AG08396 (cell line): ENCODE results near the gene FSHR.

Experiments
- DNase-seq: peaks from one replicate; pipeline ENCODE4 v3.0.0; 2012; ENCODE audit warnings: low spot score, mixed read lengths

Gene FSHR

DNA sequence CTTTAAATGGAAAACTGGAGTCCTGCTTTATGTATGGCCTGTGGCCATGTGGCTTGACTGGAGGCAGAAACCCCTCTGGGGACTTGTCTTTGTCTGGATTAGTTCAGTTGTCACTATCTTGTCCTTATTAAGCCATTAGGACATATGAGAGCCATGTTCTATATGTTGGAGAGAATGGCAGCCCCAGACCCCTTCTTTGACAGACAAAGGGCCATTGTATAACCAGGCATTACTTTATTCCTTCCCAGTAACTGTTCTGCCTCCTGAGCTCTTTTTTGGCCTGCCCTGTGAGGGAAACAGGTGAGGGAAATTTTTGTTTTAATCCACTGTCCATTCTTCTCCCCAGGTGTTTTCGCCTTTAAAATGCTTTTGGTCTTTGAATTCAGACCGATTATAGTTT is 43.3 kb downstream of the FSHR start:
- no peak for DNase-seq

DNA sequence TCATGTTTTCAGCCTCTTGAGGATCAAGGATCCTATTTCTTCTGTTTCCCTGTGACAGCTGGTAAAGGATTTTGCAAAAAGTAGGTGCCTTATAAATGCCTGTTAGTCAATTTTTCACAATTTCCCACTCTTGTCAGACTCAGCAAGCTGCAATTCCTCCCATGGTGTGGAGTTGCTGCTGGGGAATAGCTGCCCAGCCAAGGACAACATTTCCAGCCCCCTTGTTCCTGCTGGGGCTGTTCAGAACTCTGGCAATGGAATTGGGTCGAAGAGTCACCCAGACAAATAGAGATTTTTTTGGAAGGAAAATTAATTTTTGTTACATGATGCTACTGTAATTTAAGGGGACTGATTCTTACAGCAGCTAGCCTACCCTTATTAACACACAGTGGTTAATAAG is 43.7 kb downstream of the FSHR start:
- no peak for DNase-seq

DNA sequence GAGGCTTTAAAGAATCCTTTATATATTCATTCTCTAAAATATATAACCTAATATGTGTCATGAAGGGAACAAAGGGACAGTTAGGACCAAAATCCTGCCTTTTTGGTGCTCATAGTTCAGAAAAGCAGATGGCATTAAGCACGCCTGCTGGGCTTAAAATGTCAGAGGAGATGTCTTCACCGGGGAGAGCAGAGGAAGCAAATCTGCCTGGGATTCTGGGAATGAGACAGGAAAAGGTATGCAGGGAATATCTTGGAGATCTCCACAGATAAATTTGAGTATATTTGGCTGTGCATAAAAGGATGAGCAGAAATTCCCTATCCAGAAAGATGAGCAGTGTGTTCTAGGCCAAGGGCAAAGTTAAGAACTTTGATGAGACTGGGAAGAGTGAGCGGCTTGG is 45.5 kb downstream of the FSHR start:
- no peak for DNase-seq

DNA sequence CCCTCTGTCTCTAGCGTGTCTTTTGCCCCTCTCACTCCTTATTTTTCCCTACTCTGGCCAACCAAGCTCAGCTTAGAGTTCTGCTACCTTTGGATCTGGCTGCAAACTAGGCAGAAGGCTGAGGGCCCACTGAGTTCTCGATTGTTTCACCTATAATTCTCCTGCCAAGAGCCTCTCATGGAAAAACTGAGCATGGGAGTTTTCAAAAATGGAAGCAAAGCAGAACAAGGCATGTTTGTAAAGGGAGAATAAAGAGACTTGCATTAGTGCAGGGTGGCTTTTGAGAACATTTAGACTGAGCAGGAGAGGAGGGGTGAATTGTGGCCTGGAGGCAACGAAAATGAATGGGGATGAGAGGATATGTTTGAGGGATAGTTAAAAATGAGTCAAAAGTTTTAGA is 45.9 kb downstream of the FSHR start:
- no peak for DNase-seq

DNA sequence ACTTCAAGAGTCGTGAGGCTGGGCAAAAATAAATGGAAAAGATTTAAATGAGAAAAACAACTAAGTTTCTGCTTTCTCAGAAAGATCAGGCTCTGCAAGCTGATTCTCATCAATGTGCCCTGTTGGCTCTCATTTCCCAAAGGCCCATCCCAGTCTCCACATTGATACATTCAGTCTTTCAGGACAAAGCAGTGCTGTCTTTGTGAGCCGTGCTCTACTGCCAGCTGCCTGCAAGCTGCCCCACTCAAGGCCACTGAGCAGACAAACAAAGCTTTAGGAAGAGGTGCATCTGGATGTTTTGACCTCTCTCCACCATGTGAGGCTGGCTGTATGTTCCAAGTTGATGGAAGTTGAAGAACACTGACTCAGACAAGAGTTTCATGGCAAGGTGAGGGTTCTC is 48.8 kb downstream of the FSHR start:
- DNase-seq = no peak

DNA sequence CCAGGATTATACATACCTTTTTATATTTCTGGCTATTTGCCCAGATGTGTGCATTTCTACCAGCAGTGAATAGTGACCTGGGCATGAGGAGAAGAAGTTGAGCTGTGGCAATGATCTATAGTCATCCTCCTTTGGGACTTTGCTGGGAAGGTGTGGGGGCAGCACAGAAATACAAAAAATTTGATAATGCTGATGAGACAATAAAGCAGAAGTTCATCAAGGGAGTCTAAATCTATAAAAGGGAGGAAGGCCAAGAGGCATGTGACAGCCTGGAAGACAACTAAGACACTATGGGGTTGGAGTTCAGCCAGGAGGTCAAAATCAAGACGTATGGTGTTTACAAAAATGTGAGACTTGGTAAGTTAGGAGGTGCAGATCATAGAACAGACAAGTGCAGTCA is 52.2 kb downstream of the FSHR start:
- DNase-seq = no peak

DNA sequence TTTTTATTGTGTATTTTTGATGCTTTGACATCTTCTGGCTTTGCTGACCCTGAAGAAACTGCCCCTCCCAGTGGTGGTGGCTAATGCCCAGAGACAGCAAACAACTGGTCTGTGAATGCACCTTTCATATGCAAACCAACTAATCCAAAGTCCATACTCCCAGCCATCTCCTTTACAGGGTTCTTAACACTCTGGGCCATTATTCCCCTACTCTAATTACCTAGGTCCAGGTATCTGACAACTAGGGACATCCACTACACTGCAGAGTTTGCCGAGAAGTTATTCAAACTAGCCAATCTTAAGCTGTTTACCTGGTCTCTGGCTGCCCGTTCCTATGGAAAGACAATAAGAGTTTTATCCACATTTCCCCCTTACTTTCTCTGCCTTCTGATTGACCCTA is 73.6 kb downstream of the FSHR start:
- DNase-seq = no peak

DNA sequence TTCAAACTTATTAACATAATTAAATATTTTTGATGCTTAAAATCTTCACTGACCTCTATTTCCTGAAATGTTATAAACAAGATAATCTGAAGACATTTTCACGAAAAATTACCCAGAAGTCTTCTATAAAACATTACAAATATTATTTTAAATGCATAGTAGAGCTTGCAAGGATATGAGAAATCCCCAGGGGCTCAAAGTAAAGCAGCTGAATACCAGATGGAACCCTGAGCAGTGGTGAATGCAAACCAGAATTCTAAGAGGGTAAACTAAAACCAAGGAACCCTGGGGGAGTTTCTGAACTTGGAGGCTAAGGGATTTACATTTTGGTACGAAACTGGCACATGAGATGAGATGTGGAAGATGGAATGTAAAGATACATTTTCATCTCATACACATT is 83.6 kb downstream of the FSHR start:
- no peak for DNase-seq

DNA sequence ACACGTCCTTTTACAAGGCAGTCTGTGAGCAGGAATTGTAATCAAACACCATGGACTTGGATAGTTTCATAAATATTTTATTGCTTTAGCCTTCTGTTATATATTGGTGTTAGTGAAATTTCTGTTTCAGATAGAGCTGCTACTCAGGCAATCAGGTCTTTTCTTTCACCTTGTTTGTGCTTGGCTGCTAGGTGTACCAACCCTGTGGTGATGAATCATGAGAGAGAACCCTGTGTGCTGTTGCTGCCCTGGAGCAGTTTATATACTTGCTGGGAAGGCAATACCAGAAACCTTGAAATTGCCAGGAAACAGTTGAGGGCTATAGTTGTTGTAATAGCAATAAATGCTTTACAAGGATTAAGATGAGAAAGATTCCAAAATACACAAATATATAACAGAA is 84.5 kb downstream of the FSHR start:
- DNase-seq = no peak

DNA sequence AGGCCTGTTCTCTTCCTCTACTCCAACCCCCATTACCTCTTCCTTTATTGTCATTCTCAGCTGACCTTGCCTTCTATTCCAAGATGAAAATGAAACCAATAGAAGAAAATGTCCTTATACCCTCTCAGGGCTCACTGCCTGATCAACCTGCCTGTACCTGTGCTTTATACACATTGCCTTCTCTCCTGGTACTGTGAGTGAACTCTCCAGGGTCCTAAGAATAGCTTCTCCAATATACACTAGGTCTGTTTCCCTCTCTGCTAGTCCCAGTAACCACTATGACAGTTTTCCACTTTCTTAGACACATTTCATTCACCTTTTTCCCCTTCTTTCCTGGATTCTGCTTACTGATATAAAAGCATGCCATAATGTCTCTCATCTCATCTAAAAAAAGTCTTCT is 85.7 kb downstream of the FSHR start:
- no peak for DNase-seq

DNA sequence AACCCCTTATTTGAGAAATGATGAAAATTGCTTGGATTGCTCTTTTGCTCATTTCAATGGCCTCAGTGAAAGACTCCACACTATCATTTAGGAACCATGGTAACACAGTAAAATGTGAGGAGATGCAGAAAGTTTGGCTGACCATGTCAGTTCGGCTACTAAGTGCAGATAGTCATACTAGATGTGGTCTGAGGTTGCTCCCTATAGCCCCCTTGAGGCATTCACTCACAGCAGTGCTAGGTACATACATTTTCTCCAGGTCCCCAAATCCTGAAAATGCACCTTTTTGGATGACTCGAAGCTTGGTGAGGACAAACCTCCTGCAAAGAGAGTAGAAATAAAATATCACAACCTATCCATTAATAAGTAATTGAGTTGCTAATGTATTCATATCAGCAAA is 86.3 kb downstream of the FSHR start:
- DNase-seq = no peak

DNA sequence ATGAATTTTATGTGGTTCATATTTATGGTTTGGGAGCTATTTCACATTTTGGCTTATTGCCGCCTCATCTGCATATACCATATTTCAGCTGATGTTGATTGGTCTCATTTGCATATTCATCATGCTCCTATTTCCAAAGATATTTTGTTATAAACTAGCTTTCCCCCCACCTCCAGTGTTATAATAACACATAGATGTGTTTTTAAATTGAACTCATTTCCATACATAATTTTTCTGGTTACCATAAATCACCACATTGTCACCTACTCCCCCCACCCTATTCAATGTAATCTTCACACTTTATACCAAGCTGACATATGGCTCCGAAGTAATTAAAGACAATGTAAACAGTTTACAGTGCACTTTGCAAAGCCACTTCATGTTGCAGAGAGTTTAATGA is 101.2 kb downstream of the FSHR start:
- DNase-seq = no peak

DNA sequence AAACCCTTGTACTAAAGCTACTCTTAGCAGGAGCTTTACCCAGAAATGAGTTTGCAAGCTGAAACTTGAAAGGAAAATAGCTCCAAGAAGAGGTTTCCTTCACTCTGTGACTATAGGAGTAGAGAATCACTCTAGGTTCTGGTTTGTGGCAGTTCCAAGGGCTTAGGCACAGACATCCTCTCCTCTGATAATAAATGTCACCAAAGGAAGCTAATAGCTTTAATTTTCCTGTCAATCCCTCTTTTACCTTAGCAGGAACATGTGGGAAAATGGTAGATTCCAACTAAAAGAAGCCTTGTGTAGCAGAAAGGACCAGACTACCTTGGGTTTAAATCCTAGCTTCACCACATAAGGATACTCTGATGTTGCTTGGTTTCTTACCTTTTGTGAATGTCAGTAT is 104.0 kb downstream of the FSHR start:
- DNase-seq = no peak

DNA sequence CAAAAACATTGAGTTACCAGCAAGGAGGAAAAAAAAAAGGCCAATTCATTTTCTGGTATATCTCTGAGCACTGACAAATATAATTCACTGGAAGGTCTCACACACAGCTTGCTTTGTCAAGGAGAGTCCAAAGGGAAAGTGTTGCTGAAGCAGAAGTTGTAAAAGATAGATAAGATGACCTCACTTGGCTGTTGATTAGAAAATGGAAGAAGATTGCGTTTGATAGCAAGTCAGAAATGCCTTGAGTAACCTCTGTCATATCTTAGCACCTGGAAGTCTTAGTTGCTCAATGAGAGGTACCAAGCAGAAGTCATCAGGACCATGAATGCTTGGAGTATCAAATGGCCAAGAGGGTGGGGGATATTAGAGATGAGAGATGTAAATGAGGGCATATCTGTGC is 105.2 kb downstream of the FSHR start:
- DNase-seq = no peak

DNA sequence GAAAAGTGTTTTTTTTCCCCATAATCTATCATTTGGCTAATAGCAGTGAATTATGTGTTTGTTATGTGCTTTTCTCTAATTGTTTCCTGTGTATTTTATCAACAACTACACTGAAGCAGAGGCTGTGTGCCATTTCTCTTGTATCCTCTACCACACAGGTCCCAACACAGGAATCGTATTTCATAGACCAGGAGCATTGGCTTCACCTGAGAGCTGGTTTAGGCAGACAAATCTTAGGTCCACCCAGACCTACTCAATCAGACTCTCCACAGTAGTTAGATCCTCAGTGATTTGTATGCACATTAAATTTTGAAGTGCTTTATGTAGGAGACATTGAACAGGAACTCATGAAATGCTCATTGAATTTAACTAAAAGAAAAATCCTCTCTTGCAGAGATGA is 109.2 kb downstream of the FSHR start:
- DNase-seq = no peak

DNA sequence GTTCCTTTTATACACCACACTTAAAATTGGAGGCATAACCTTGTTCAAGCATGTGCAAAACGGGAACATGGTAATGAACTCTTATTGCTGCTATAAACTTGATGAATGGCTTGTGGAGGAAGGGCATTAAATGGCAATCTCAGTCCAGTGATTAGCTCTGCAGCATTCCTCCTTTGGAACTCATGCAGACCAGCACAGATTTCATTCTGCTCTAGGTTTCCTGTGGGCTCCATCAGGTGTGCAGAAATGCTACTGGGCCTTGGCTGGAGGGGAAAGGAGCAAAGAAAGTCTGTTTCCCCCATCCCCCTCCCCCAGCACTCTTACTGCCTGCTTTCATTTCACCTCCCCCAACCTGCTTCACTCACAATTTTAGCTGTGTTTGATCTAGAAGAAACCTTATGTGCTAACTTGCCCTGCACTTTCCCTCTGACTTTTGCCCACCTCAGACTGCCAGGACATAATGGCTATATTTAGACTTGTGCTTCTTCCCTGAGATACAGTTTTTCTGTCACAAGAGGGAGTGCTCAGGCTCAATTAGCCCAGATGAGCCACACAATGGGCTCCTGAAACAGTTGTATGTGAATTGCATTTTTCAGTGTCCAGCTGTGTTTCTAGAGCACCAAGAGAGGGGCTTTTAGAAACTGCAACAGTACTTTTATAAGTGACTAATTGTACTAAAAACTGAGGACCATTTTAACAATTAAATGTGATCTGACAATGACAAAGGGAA is 109.8 kb downstream of the FSHR start:
- no peak for DNase-seq

DNA sequence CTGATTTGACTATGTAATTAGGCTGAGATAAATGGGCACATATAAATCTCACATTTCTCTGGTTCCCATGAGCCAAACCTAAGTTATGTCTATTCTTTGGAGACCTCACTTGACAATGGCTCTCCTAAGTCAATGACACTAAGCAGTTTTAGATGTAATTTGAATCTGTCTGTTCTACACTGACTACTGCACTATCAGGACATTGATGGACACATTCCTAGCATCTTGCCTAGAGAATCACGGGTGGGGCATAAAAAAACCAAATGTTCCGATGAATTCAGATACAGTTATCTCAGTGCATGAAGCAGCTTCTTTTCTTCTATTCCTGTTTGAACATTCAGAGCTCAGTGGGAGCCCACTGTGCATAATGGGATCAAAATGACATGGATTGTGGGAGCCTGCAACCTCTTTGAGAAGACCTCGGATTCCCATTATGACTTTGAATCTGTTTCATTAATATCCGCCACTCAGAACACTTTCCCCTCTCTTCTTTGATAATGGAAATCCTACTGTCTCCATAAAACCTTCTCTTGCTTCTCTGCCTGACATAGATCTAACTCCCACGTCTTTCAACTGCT is 110.8 kb downstream of the FSHR start:
- no peak for DNase-seq

DNA sequence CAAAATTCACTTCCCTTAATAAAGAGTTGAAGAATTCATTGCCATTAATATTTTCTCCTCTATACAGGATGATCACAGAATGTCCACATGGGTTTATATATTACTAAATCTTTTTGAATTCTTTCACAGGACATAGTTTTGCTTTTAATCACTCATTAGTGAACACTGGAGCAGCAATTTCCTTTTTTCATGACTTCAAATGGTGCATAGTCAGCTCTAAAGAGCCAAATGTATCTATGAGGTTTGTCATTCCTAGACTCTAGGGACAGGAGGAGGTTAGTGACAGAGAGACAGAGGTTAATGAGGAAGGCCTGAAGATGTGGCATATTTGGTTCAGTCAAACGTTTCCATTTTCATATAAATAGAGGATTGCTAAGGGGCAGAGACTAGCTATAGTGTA is 111.8 kb downstream of the FSHR start:
- DNase-seq = no peak

DNA sequence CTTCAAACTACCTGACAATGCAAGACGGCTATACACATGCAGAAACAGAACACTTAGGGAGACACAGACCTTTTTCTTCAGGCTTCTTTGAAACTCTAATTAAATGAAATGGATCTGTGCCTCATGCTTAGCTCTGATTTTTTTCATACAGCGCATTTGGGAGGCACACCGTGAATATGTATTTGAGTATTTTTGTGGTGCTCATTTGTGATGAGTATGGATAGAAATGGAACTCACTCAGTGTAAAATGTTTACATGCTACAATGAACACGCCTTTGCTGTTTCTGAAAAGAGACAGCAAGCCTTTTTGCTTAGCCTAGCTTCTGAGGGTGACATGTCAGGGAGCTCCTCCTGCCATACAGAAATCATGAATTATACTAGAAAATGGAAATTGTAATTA is 113.3 kb downstream of the FSHR start:
- DNase-seq = no peak

DNA sequence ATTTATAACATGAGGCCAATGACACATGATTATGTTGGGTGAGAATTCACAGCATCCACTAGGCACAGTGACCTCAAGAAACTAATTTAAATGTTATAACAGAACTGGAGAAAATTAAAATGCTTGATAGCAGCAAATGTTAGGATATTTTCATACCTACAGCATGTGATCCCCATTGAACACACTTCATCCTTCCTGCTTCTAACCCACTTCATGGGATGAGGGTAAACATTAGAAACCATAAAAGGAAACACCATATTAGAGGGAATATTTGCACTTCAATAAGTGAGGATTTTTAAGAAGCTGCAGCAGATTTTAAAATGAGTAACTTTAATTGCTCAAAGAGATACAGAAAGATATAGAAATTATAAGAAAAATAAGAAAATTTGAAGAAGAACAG is 117.1 kb downstream of the FSHR start:
- no peak for DNase-seq

DNA sequence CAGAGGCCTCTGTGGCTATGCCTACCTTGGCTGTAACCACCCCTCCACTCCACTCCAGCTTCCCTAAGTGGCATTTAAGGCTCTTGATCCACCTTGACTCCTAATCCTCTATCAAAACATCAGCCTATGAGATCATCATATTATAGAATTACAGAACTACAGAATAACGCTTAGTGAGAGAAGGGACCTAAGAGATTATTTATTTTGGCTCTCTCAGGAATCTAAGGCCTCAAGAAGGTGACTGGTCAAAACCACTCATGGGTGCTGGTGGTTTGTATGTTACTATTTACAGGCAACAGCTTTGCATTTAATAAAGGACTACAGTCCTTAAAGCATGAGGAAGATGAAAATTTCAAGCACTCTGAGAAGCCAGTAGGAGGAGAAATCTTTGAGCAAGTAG is 118.8 kb downstream of the FSHR start:
- DNase-seq = no peak

DNA sequence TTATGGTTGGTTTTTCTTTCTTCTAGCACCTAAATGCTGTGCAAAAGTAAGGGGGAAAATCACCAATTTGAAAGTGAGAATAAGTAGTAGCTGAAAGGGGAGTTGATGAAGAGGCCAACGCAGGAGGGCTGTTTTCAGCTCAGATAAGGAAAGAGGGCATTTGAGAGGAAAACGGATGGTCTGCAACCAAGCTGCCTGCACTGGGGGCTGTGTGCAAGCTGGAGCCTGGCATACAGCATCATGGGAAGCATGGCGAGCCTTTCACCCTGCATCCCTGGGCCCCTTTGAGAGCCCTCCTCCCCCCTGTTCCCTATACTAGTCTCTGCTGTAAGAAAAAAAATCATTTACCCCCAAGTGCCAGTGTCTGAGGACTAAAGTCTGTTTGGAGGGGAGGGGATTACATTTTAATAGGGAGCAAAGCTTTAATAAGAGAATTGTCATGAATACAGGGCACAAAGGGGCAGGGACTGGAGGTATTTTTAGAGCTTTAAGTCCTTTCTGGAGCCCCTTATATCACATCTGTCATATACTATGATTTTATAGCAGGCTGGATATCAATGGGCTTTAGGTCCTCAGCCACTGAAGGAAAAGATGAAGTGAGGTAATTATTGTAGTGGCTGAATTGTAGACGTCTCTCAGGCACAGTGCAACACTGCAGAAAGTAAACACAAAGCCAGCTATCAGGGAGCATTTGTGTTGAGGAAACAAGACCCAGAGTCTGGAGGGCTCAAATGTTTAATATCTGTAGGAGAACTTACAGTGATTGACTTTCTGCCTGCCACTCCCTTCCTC is 120.7 kb downstream of the FSHR start:
- DNase-seq = no peak

DNA sequence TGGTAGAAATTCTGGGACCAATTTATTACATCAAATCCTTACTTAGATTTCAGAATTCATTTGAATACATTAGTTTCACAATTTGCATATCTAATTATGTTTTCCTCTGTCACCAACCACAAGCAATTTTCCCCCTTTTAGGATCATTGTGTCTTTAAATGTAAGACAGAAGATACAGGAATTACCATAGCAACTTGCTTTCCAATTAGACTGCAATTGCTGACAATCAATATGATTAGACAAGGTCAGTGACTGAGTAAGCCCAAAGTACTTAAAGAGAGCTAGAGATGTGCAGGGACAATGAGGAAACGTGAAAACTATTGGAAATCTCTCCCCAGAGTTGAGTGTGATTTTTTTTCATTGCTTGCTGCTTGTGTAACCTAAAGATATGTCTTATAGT is 121.4 kb downstream of the FSHR start:
- DNase-seq = no peak

DNA sequence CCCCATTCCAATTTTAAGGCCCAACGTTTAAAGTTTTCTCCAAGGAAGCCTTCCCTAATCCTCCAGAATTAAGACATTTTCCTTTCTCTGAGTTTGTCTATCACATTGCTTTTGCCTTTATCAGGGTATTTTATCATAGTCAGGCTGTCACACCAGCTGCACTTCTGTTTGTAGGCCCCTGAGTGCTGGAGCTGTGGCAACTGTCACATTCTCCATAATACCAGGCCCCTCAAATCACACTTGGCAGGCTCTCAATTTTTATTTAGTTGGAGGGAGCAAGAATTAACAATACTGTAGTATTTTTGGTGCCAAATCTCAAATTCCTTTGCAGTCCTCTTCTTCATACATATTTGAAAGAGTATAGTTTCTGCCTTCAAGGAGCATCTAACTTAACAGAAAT is 122.2 kb downstream of the FSHR start:
- no peak for DNase-seq
